HCT116 (cell line): ENCODE data around the gene PXDN. TPM values are rescaled to one million over a fixed set of nuclear protein-coding genes. Genes with fewer than 3 reads are reported as not detected.

Source experiments
- ATAC-seq: fragments of 200-7000 bp; cut with Tn5 transposase; 2 replicates; pipeline ENCODE4 v1.9.1; 2020; ENCODE audit warnings: mild to moderate bottlenecking, moderate library complexity
- BruUV-seq: library from RNA; stranded (reverse); fragments of 400-500 nt; replicated peaks from 2 replicates; lab custom pipeline; 2021; lab: Mats Ljungman, UMichigan
- CTCF ChIA-PET: fragments of 300-600 bp; sonication (Branson Sonifier 250); formaldehyde crosslinking; loops from one replicate; lab custom pipeline; 2021; ENCODE audit warnings: antibody characterized with exemption; lab: Charles Lee
- POLR2A ChIA-PET: fragments of 300-600, 350-600 bp; sonication (Branson Sonifier 250); formaldehyde crosslinking; loops from one replicate; lab custom pipeline; 2021; ENCODE audit warnings: antibody characterized with exemption; lab: Charles Lee
- RAD21 ChIA-PET, 2 experiments: fragments of 300-600 bp; sonication (Branson Sonifier 250); formaldehyde crosslinking; loops; one replicate each; lab custom pipeline; 2023; ENCODE audit warnings: low total read pairs in 2 of 2; ENCODE audit not compliant: uncharacterized antibody in 2 of 2, unreplicated experiment in 2 of 2, low non-redundant PET in 1 of 2; lab: Charles Lee
- DNase-seq: peaks from one replicate; pipeline ENCODE4 v3.0.0-alpha.2; 2010; ENCODE audit warnings: low read depth, low spot score
- H2AFZ ChIP-seq: fragments of 200-600 bp; shearing (Covaris generic), sonication (generic); 2 replicates; pipeline ENCODE4 v1.6.1; 2017; ENCODE audit warnings: low read depth, mixed run types, mixed read lengths, antibody characterized with exemption, low read length; ENCODE audit not compliant: poor library complexity, severe bottlenecking
- H3K27ac ChIP-seq: 2 replicates; pipeline ENCODE4 v1.5.1; 2012; ENCODE audit warnings: low read depth, low read length
- H3K27me3 ChIP-seq: fragments of 200-600 bp; sonication (generic); 2 replicates; pipeline ENCODE4 v1.6.1; 2016; ENCODE audit warnings: mixed run types, low read length, mixed read lengths; ENCODE audit not compliant: insufficient read depth
- H3K36me3 ChIP-seq, 2 experiments: fragments of 200-500 bp in 1 of 2; fragments of 200-600 bp in 1 of 2; sonication (Bioruptor generic) in 1 of 2; sonication (generic) in 1 of 2; 2 replicates each; pipeline versions ENCODE4 v1.5.1 to v1.6.1; 2014 to 2016; ENCODE audit warnings: low read length in 2 of 2, inconsistent platforms in 1 of 2, mixed read lengths in 1 of 2, mixed run types in 1 of 2; ENCODE audit not compliant: insufficient read depth in 2 of 2, control insufficient read depth in 1 of 2
- H3K4me1 ChIP-seq, 2 experiments: fragments of 200-600 bp in 1 of 2; sonication (generic) in 1 of 2; 2 replicates each; pipeline versions ENCODE4 v1.5.1 to v1.6.1; 2012 to 2017; ENCODE audit warnings: low read length in 2 of 2, inconsistent platforms in 1 of 2, mild to moderate bottlenecking in 1 of 2, mixed read lengths in 1 of 2, mixed run types in 1 of 2, moderate library complexity in 1 of 2; ENCODE audit not compliant: insufficient read depth in 2 of 2, control insufficient read depth in 1 of 2
- H3K4me2 ChIP-seq: fragments of 200-600 bp; sonication (generic); 2 replicates; pipeline ENCODE4 v1.6.1; 2017; ENCODE audit warnings: mixed run types, low read length, mixed read lengths
- H3K4me3 ChIP-seq, 2 experiments: fragments of 200-600 bp in 1 of 2; sonication (generic) in 1 of 2; replicated peaks in 1 of 2; 2 replicates each; pipeline ENCODE4 v1.5.1; 2011 to 2016; ENCODE audit warnings: low read length in 2 of 2, control low read depth in 1 of 2, low read depth in 1 of 2, mild to moderate bottlenecking in 1 of 2, mixed read lengths in 1 of 2, mixed run types in 1 of 2
- H3K79me2 ChIP-seq: fragments of 200-600 bp; sonication (generic); 2 replicates; pipeline ENCODE4 v1.6.1; 2017; ENCODE audit warnings: mild to moderate bottlenecking, mixed run types, low read length, moderate library complexity, mixed read lengths; ENCODE audit not compliant: insufficient read depth
- H3K9ac ChIP-seq: fragments of 200-600 bp; sonication (generic); 2 replicates; pipeline ENCODE4 v1.6.1; 2016; ENCODE audit warnings: low read length, mixed read lengths
- H3K9me2 ChIP-seq: fragments of 200-600 bp; sonication (generic), shearing (Covaris generic); 2 replicates; pipeline ENCODE4 v1.6.1; 2017; ENCODE audit warnings: mixed run types, mild to moderate bottlenecking, moderate library complexity; ENCODE audit not compliant: insufficient read depth
- H3K9me3 ChIP-seq, 2 experiments: fragments of 200-500 bp in 1 of 2; fragments of 200-600 bp in 1 of 2; sonication (Bioruptor generic) in 1 of 2; sonication (generic) in 1 of 2; 2 replicates each; pipeline ENCODE4 v1.6.1; 2014 to 2017; ENCODE audit warnings: low read length in 2 of 2, mixed read lengths in 2 of 2, inconsistent platforms in 1 of 2, low read depth in 1 of 2, mild to moderate bottlenecking in 1 of 2, mixed run types in 1 of 2, moderate library complexity in 1 of 2; ENCODE audit not compliant: control insufficient read depth in 1 of 2, insufficient read depth in 1 of 2
- H4K20me1 ChIP-seq: fragments of 200-600 bp; sonication (generic), shearing (Covaris generic); 2 replicates; pipeline ENCODE4 v1.6.1; 2017; ENCODE audit warnings: mixed run types, mild to moderate bottlenecking, moderate library complexity; ENCODE audit not compliant: insufficient read depth
- CEBPB ChIP-seq: IDR thresholded peaks from 2 replicates; pipeline ENCODE4 v1.6.1; 2012; ENCODE audit warnings: low read depth
- EGR1 ChIP-seq: IDR thresholded peaks from 2 replicates; pipeline ENCODE4 v1.6.1; 2012; ENCODE audit warnings: low read depth
- EZH2 ChIP-seq: fragments of 200-600 bp; sonication (generic); IDR thresholded peaks from 2 replicates; pipeline ENCODE4 v1.6.1; 2017; ENCODE audit warnings: antibody characterized with exemption, mixed run types
- EZH2phosphoT487 ChIP-seq: fragments of 200-600 bp; IDR thresholded peaks from 2 replicates; pipeline ENCODE4 v1.6.1; 2018; ENCODE audit warnings: antibody characterized with exemption, borderline replicate concordance
- JUND ChIP-seq: IDR thresholded peaks from 2 replicates; pipeline ENCODE4 v1.6.1; 2012
- POLR2AphosphoS5 ChIP-seq: IDR thresholded peaks from 2 replicates; pipeline ENCODE4 v1.6.1; 2011; ENCODE audit warnings: mild to moderate bottlenecking, low read depth, low read length, moderate library complexity
- REST ChIP-seq: IDR thresholded peaks from 2 replicates; pipeline ENCODE4 v1.6.1; 2012; ENCODE audit warnings: low read depth
- SP1 ChIP-seq: IDR thresholded peaks from 2 replicates; pipeline ENCODE4 v1.6.1; 2012; ENCODE audit warnings: low read depth
- YY1 ChIP-seq: IDR thresholded peaks from 2 replicates; pipeline ENCODE4 v1.6.1; 2011; ENCODE audit warnings: low read length, low read depth, moderate library complexity, mild to moderate bottlenecking; ENCODE audit not compliant: insufficient replicate concordance; ENCODE audit errors: extremely low read depth
- ZBTB33 ChIP-seq: IDR thresholded peaks from 2 replicates; pipeline ENCODE4 v1.6.1; 2011; ENCODE audit warnings: mild to moderate bottlenecking, low read length, moderate library complexity; ENCODE audit not compliant: insufficient replicate concordance; ENCODE audit errors: extremely low read depth
- intact Hi-C: fragments of 100-400 bp; cut with micrococcal nuclease; formaldehyde crosslinking; loops from 2 replicates; pipeline ENCODE4 v1.10.0; 2022
- total RNA-seq: library from RNA; stranded (reverse); gene quantifications from one replicate; pipeline ENCODE4 v1.2.1, GENCODE V29; 2021; ENCODE audit not compliant: unreplicated experiment

The PXDN gene
- total RNA-seq, 1 experiment from 2014 or later: 10.7 TPM

- no peaks in the 10 kb centered on the region for H3K36me3 ChIP-seq
- H3K9ac ChIP-seq: no peak overlapping the region
- H2AFZ ChIP-seq: no peak overlapping the region
- no peaks in the 10 kb centered on the region for H3K9me2 ChIP-seq
- H3K79me2 ChIP-seq: no peaks in the 10 kb centered on the region
- no peak overlapping the region for H3K4me2 ChIP-seq
- ChIA-PET RAD21 (no interaction called here), CTCF (interaction anchor here (0.9 kb wide), 1 partner anchor 170 kb away, joined by 4 read pairs; no protein-coding TSS in a partner anchor), POLR2A (no interaction called here)
- H3K4me3 ChIP-seq: no peak overlapping the region
- TF ChIP-seq EGR1: no peak
- no TSS peak for BruUV-seq
- peaks cover 24% of the 10 kb centered on the region for H3K27me3 ChIP-seq
- peaks cover 0 to 3% of the 10 kb centered on the region in 2 experiments; a peak in 2 of 4 replicates for H3K4me1 ChIP-seq
- H3K27ac ChIP-seq: no peak overlapping the region
- no peaks in the 10 kb centered on the region for H4K20me1 ChIP-seq
- H3K9me3 ChIP-seq: peaks cover 0 to 4% of the 10 kb centered on the region in 2 experiments; a peak in 1 of 4 replicates
- ATAC-seq (no peak), DNase-seq (no peak)
- intact Hi-C loops: no loop called here
Observed at GRCh38 chr2:1599301-1600085, 144.8 kb downstream of the PXDN start.

DNA sequence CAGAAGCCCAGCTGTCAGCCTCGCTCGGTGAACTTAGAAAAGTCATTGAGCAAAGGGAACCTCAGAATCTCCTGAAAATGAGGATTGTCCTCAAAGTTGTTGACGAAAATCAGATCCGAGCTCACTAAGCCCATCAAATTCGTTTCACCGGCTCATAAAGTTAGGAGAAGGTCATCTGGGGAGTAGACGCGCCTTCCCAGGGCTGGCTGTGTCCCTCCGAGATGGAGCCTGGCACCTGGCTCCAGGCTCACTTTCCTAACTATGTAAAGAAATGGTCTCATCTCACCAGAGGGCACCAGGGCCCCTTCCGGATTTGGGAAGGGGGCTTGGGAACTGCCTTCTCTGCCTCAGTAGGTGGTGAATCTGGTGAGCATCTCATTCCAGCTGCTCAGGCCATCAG is 145.5 kb downstream of the PXDN start:
- POLR2A ChIA-PET: no interaction called here
- BruUV-seq: no TSS peak
- H3K4me2 ChIP-seq: no peak overlapping the region
- CTCF ChIA-PET: interaction anchor here (0.9 kb wide), 1 partner anchor 171 kb away, joined by 4 read pairs; no protein-coding TSS in a partner anchor
- RAD21 ChIA-PET: no interaction called here
- H3K9me3 ChIP-seq: peaks cover 0 to 4% of the 10 kb centered on the region in 2 experiments; a peak in 1 of 4 replicates
- H3K36me3 ChIP-seq: no peaks in the 10 kb centered on the region
- H3K4me1 ChIP-seq: peaks cover 4 to 10% of the 10 kb centered on the region in 2 experiments; a peak in 3 of 4 replicates
- H2AFZ ChIP-seq: no peak overlapping the region
- TF ChIP-seq EZH2phosphoT487: no peak
- no peak for TF ChIP-seq SP1
- TF ChIP-seq REST: no peak
- TF ChIP-seq YY1: no peak
- TF ChIP-seq CEBPB: no peak
- no peak for TF ChIP-seq EZH2
- no peak for TF ChIP-seq JUND
- no peak for TF ChIP-seq POLR2AphosphoS5
- no peak for TF ChIP-seq ZBTB33
- TF ChIP-seq, all 23 proteins: peak for 0
- H3K9me2 ChIP-seq: no peaks in the 10 kb centered on the region
- no peak for ATAC-seq
- intact Hi-C loops: no loop called here
- H3K9ac ChIP-seq: no peak overlapping the region
- H4K20me1 ChIP-seq: no peaks in the 10 kb centered on the region
- H3K27me3 ChIP-seq: peaks cover 24% of the 10 kb centered on the region
- H3K27ac ChIP-seq: no peak overlapping the region
- H3K4me3 ChIP-seq: no peak overlapping the region
- no peaks in the 10 kb centered on the region for H3K79me2 ChIP-seq
- no peak for DNase-seq
